GM10248 (cell line): Measurements from ENCODE around the gene PLEKHA1.

Experiments used
- CTCF ChIA-PET: fragments of 300-600 bp; sonication (Branson Sonifier 250); formaldehyde crosslinking; extraction: SDS; loops from one replicate; lab custom pipeline; 2021; ENCODE audit warnings: antibody characterized with exemption; lab: Yijun Ruan, JAX
- POLR2A ChIA-PET: fragments of 350-650 bp; sonication (Branson Sonifier 250); formaldehyde crosslinking; extraction: SDS; loops from one replicate; lab custom pipeline; 2020; ENCODE audit warnings: antibody characterized with exemption; lab: Yijun Ruan, JAX
- DNase-seq: peaks from one replicate; pipeline ENCODE4 v3.0.0; 2012; ENCODE audit errors: extremely low spot score
- CTCF ChIP-seq: IDR thresholded peaks from 2 replicates; pipeline ENCODE4 v1.5.1; 2012; ENCODE audit warnings: mild to moderate bottlenecking, low read depth; ENCODE audit errors: extremely low read depth, missing control alignments, control extremely low read depth

PLEKHA1 gene

DNA sequence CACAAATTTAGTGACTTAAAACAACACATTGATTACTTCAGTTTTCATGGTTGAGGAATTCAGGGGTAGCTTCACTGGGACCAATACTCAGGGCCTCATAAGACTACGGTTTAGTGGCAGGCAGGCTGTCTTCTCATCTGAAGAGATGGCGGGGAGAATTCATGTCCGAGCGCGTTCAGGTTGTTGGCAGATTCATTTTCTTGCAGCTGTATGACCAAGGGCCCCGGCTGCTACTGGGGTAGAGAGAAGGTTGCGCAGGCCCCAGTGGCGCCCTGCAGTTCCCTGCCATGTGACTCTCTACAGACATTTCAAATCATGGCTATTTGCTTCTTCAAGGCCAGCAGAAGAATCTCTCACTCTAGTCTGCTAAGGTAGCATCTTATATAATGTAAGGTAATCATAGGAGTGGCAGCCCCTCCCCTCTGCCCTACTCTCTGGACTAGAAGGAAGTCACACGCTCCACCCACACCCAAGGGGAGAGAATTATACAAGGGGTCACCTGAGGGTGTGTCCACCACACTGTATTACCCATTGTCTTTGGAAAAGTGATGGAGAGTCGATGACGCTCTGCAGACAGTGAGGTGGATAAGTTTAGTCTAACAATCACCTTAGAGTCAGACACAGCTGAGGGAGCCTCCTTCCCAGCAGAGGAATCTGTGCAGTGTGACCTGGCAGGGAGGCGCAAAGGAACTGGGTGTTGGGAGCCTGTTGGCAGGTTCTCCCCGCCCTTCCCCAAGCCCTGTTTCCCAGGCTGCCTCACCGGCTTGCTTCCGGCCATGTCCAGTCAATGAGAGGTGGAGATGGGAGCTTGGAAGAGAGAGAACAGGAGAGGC, 35.7 kb upstream of the PLEKHA1 start:
- POLR2A ChIA-PET, result no interaction called here
- no peak for TF ChIP-seq CTCF
- no peak for DNase-seq
- CTCF ChIA-PET, result interaction anchor here (1.1 to 2.9 kb wide), 4 partner anchors 9 to 103 kb away, joined by 3 to 9 read pairs (median 4); no protein-coding TSS in a partner anchor

DNA sequence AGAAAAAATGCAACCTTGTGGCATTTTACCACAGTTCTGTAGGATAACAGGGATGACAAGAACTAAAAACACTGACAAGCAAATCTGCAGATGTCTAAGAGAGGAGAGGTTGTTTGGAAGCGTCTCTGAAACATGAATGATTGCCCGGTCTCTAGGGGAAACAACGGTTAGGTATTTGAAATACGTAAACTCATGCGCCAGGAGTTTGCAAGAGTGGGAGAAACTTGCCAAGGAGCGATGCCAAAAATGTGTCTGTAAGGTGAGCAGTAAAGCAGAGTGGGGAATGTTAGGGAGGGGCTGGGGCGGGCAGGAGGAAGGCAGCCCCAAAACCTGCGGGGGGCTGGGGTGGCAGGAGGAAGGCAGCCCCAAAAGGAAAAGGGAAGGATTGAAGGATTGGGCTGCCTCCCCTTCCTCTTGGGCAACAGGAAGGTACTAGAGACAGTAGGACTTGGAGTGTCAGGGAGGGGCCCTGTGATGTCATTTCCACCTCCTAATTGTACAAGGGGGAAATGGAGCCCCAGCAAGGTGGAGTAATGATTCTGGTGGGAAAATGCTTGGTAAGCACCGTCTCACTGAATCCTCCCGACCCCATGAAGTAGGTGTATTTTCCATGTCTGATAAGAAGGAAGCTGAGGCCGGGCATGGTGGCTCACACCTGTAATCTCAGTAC, 33.2 kb upstream of the PLEKHA1 start:
- no peak for TF ChIP-seq CTCF
- ChIA-PET POLR2A (no interaction called here), CTCF (interaction anchor here (0.7 to 2.9 kb wide), 7 partner anchors 11 to 224 kb away, joined by 3 to 9 read pairs (median 3); no protein-coding TSS in a partner anchor)
- no peak for DNase-seq

DNA sequence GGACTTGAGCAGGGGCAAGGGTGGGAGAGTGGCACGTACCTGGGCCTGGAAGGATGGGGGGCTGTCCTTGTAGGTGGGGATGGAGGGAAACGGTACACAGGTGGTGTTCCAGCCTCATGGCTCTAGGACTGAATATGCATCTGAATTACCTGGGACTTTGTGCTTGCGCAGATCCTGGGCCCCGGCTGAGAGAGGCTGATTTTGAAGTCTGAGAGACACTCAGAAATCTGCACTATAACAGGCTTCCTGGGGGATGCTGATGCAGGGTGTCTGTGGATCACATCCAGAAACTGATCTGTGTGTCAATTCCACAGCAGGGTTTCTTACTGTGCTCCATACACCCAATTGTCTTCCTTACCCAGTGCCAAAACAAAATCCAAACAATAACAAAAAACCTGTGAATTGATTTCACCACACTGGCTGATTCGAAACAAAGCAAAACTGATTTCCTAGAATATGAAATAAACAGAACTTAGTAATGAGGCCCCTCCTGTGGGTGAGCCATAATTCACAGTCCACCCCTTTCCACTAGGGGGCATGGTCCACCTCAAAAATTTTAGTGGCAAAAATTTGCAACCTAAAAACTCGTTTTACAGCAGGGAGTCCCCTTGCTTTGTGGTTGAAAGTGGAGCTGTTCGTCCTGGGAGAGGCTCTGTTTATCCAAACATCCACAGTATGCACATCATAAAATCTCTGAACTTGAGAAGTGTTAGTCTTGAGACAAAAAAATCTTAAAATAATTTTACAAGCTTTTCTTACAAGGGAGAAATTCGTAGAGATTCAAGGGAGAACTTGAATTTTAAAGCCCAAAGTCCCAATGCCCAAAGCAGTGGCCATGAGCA, 32.0 kb upstream of the PLEKHA1 start:
- CTCF ChIA-PET, result interaction anchor here (0.7 to 3.2 kb wide), 21 partner anchors 10 to 228 kb away, joined by 3 to 50 read pairs (median 3); no protein-coding TSS in a partner anchor
- POLR2A ChIA-PET, result no interaction called here
- TF ChIP-seq CTCF, result peak; percentile 62
- peak; percentile 62 for DNase-seq

DNA sequence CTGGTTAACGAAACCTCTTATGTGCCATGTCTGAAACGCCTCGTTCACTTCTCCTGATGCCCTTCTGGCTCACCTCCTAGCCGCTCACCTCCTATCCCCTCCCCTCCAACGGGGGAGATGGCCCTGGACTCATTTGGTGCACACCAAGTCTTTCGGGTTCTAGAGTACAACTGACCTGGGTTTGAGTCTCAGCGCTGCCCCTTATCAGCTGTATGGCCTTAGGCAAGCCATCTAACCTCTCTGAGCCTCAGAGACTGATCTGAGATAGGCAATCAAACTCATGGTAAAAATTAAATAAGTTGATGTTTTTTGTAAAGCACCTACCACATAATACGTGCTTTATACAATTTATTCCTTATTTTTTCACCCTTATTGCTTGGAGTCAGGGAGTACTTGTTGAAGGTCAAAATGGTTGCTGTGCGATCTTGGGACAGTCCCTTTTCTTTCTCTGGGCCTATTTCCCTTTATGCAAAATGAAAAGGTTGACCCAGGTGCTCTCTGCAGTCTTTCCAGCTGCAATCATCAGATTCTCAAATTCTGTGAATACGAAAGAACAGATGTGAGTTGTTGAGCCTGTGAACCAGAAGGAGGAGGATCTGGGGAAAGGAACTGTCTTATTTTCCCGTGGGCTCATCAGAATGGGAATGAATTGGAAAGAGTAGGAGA, 31.2 kb upstream of the PLEKHA1 start:
- no peak for TF ChIP-seq CTCF
- CTCF ChIA-PET, result interaction anchor here (0.7 to 3.2 kb wide), 24 partner anchors 9 to 227 kb away, joined by 3 to 50 read pairs (median 3); partner anchors contain the start of gene PLEKHA1
- no peak for DNase-seq
- POLR2A ChIA-PET, result no interaction called here

DNA sequence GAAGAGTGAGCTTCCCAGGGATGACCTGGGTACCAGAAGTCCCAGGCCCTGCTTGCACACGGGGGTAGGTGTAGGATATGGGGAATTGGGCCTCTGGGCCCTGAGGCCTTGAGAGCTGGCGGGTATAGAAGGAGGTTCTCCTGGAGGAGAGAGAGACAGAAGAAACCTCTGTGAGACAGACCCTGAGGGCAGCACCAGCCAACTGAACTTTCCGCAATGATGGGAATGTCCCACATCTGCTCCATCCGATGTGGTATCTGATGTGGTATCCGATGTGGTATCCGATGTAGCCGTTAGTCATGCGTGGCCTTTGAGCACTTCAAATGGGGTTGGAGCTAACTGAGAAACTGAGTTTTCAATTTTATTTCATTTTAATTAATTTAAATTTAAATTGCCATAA, 30.6 kb upstream of the PLEKHA1 start:
- DNase-seq, result no peak
- ChIA-PET CTCF (interaction anchor here (0.9 to 3.2 kb wide), 15 partner anchors 9 to 226 kb away, joined by 3 to 50 read pairs (median 4); partner anchors contain the start of gene PLEKHA1), POLR2A (no interaction called here)
- no peak for TF ChIP-seq CTCF
